NCI-H2196 (cell line): ENCODE measurements around the gene PTH2R.
A peak's percentile ranks its signal among the peaks of the same experiment; 100 is the strongest.
"Not testable (repeated sequence)": the region's sequence is repeated elsewhere in the genome, so short reads cannot be mapped to it uniquely, and the experiment has no call there.

Experiments
- DNase-seq: peaks from one replicate; lab custom pipeline; 2025; ENCODE audit not compliant: unreplicated experiment; lab: John Stamatoyannopoulos, UW

The PTH2R gene

DNA sequence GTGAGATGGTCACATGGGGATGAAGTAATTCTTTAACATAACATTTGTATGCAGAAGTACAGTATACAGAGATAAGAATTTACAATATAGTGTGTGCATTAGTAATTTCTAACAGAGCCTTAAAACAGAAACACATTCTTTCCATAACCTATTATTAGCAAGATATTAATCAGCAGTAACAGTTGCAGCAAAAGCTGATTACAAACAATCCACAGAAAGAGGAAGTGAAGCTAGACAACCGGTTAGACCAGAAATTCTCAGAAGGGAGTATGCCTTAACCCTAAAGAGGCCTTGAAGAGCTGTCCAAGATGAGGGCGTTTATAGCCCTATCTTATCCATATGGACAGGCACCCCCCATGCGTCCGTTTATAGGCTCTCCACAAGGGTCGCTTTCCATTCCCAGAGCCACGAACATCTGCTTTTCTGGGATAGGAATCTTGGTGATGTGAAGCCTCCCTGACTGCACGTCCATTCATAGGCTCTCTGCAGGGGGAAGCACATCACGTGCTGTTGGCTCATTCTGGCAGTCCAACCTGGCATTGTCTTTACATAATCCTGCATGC, 75.9 kb downstream of the PTH2R start:
- not testable (repeated sequence) for DNase-seq

GRCh38 chr2:208485390-208485789, 78.8 kb downstream of the PTH2R start:
- DNase-seq: no peak

- DNase-seq: no peak
Measured at GRCh38 chr2:208488686-208489564, 82.3 kb downstream of the PTH2R start.

GRCh38 chr2:208489687-208490086, 83.1 kb downstream of the PTH2R start:
- DNase-seq: peak; percentile 42

DNA sequence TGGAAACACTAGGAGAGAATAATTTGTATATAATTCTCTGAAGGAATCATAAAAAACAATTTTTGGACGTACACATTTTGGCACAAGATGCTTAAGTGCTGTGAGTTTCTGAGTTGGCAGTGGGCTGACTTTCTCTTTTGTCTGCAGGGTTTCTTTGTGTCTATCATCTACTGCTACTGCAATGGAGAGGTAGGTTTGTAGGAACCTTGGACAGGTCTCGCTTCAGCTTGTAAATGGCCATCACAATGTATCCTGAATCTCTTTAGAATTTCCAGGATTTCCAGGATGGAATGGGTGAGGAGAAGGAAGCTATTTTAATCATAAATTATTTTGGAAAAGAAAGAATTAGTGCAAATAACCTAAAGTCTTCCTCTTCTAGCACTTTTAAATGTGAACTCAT, 83.9 kb downstream of the PTH2R start:
- DNase-seq: no peak

- DNase-seq: no peak
Measured at GRCh38 chr2:208491641-208492040, 85.0 kb downstream of the PTH2R start.

GRCh38 chr2:208492069-208492468, 85.5 kb downstream of the PTH2R start:
- DNase-seq: no peak

GRCh38 chr2:208493186-208493585, 86.6 kb downstream of the PTH2R start:
- DNase-seq: no peak

- no peak for DNase-seq
Measured at GRCh38 chr2:208496129-208496528, 89.5 kb downstream of the PTH2R start.

DNA sequence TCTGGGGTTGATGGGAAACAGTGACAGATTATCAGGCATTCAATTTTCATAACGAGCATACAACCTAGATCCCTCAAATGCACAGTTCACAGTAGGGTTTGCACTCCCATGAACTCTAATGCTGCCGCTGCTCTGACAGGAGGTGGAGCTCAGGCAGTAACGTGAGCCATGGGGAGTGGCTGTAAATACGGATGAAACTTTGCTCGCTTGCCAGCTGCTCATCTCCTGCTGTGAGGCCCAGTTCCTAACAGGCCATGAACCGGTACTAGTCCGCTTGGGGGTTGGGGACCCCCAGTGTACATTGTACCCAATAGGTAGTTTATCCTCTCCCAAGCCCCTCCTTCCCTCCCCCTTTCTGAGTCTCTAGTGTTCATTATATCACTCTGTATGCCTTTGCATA, 94.6 kb downstream of the PTH2R start:
- no peak for DNase-seq

- no peak for DNase-seq
Measured at GRCh38 chr2:208502288-208502687, 95.7 kb downstream of the PTH2R start.

- not testable (repeated sequence) for DNase-seq
Measured at GRCh38 chr2:208505365-208505764, 98.8 kb downstream of the PTH2R start.

DNA sequence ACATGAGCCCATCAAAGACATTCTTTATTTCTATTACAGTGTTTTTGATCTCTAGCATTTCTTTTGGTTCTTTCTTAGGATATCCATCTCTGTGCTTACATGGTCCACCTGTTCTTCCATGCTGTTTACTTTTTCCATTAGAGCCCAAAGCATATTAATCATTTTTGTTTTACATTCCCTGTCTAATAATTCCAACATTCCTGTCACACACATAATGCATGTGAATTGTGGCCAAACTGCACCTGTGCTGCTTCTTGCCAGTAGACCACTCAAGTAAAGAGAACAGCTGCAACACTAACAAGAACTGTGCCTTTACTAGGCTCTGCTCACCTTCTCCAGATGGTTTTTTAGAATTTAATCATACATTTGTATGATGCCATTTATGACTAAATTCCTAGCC, 103.0 kb downstream of the PTH2R start:
- no peak for DNase-seq

DNA sequence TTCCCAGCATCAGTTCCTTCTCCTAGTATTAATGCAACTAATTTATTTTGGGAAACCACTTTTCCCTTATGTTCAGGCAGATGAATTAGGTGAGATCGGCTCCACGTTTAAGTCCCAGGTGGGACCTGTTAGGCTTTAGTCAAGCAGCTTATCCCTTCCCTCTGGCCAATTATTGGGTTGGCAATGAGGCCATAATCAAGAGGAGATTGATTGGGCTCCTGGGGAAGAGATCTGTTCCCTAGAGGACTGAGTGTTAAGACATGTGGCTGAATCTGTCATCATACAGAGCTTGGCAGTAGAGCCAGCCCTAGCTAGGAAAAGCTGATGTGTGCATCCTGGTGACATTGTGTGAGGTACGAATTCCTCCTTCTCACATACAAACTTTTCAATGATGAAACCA, 104.4 kb downstream of the PTH2R start:
- no peak for DNase-seq

DNA sequence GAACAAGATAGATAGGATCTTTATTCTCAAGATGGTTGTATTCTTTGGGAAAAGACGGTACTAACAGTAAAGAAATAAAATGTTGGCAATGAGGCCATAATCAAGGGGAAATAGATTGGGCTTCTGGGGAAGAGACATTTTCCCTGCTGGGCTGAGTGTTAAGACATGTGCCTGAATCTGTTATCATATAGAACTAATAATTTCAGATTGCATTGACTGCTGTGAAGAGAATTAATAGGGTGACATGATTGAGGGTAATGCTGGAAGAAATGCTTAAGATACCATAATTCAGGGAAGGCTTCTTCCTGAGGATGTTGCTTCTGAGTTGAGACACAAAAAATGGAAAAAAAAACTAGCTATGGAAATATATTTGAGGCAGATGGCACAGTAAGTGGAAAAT, 105.0 kb downstream of the PTH2R start:
- no peak for DNase-seq

DNA sequence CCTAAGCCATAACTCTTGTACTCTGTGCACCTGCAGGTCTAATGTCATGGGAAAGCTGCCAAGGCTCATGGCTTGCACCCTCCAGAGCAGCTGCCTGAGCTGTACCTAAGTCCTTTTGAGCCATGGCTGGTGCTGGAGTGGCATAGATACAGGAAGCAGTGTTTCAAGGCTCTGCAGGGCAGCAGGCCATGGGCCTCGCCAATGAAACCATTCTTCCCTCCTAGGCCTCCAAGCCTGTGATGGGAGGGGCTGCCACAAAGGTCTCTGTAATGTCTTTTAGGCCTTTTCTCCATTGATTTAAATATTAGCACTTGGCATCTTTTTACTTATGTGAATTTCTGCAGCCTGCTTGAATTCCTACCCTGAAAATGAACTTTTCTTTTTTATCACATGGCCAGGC, 108.5 kb downstream of the PTH2R start:
- DNase-seq: no peak

- DNase-seq: not testable (repeated sequence)
Measured at GRCh38 chr2:208523069-208523468, 116.5 kb downstream of the PTH2R start.

DNA sequence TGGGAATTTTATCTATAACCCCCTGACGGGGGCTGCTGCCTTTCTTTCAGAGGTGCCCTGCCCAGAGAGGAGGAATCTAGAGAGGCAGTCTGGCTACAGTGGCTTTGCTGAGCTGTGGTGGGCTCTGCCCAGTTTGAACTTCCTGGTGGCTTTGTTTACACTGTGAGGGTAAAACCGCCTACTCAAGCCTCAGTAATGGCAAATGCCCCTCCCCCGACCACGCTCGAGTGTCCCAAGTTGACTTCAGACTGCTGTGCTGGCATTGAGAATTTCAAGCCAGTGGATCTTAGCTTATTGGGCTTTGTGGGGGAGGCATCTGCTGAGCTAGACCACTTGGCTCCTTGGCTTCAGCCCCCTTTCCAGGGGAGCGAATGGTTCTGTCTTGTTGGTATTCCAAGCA, 118.6 kb downstream of the PTH2R start:
- DNase-seq: not testable (repeated sequence)

GRCh38 chr2:208529796-208530195, 123.2 kb downstream of the PTH2R start:
- no peak for DNase-seq

DNA sequence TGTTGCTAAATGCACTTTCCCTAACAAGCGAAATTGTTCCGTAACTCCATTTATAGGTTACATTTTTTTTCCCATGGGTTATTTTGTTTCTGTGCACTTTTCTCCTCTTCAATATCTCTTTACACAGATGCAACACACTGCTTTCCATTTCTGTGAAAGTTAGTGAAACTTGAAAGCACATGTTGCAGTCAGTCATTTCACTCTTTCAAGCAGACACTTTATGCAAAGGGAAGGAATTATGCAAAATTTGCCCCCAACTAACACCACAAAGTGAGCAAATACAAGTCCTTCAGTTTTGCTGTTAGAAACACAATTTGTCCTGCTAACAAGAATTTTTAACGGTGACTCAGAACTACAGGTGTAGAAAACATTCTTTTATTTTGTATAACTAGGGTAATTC, 124.8 kb downstream of the PTH2R start:
- DNase-seq: no peak

DNA sequence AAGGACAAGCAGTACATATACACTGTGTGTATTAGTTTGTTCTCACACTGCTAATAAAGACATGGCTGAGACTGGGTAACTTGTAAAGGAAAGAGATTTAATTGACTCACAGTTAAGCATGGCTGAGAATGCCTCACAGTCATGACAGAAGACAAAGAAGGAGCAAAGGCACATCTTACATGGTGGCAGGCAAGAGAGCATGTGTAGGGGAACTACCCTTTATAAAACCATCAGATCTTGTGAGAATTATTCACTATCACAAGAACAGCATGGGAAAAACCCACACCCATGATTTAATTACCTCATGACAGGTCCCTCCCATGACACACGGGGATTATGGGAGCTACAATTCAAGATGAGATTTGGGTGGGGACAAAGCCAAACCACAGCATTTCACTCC, 129.0 kb downstream of the PTH2R start:
- DNase-seq: not testable (repeated sequence)

DNA sequence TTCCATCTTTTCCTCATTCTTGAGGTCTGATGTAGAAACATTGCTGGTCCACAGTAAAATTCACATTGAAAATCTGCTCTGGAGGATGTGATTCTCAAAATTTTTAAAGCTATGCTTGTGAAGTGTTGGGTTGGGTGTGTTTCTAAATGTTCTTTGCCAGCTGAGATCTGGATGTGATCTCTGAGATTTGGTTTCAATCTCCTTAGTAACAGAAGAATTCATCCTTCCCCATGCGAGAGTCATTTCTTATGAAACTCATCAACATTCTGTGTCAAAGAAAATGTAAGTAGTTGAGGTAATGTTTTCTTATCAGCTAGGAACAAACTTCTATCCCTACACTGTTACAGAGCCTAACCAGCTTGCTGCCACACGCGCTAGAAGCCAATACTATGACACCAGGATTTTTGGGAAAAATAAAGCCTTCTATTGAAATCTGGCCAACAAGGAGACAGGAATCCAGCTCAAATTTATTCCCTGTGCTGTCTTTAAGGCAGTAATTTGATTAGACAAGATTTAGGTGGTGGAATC, 134.9 kb downstream of the PTH2R start:
- DNase-seq: no peak
